Endothelial cell of umbilical vein (primary cell): ENCODE measurements around the gene ATP10A. TPM values are rescaled to one million over a fixed set of nuclear protein-coding genes. Genes with fewer than 3 reads are reported as not detected.

ENCODE experiments used
- BruUV-seq: library from RNA; stranded (reverse); fragments of 400-500 nt; replicated peaks from 2 replicates; lab custom pipeline; 2021; lab: Mats Ljungman, UMichigan
- CTCF ChIA-PET: fragments of 300-600, 350-600 bp; sonication (Branson Sonifier 250); formaldehyde crosslinking; loops from one replicate; lab custom pipeline; 2021; ENCODE audit warnings: antibody characterized with exemption, inconsistent platforms; lab: Charles Lee
- POLR2A ChIA-PET: fragments of 300-600, 350-600 bp; sonication (Branson Sonifier 250); formaldehyde crosslinking; loops from one replicate; lab custom pipeline; 2021; ENCODE audit warnings: antibody characterized with exemption, inconsistent platforms; lab: Charles Lee
- DNase-seq: peaks from one replicate; pipeline ENCODE4 v3.0.0-alpha.2; 2011; ENCODE audit warnings: low read depth, low spot score
- FAIRE-seq: peaks from 2 replicates; lab custom pipeline; 2011; peaks lifted over from hg19 to GRCh38; lab: Jason Lieb, UNC
- H2AFZ ChIP-seq: 2 replicates; pipeline ENCODE4 v1.6.0; 2012; ENCODE audit warnings: low read depth, low read length, control low read depth, inconsistent platforms
- H3K27ac ChIP-seq: 2 replicates; pipeline ENCODE4 v1.5.1; 2011; ENCODE audit warnings: low read depth, mild to moderate bottlenecking, control low read depth, low read length, moderate library complexity; ENCODE audit not compliant: insufficient read depth
- H3K27me3 ChIP-seq, 2 experiments: 2 replicates each; pipeline versions ENCODE4 v1.6.0 to v1.6.1; 2011; ENCODE audit warnings: low read length in 2 of 2, mixed read lengths in 1 of 2; ENCODE audit not compliant: control insufficient read depth in 2 of 2, insufficient read depth in 2 of 2
- H3K36me3 ChIP-seq, 2 experiments: 2 replicates in 1 of 2; 3 replicates in 1 of 2; pipeline ENCODE4 v1.5.1; 2011; ENCODE audit warnings: low read length in 2 of 2, mild to moderate bottlenecking in 1 of 2, moderate library complexity in 1 of 2; ENCODE audit not compliant: control insufficient read depth in 2 of 2, insufficient read depth in 2 of 2; ENCODE audit errors: extremely low read depth in 1 of 2
- H3K4me1 ChIP-seq: 3 replicates; pipeline ENCODE4 v1.5.1; 2011; ENCODE audit warnings: mild to moderate bottlenecking, low read length; ENCODE audit not compliant: control insufficient read depth, insufficient read depth; ENCODE audit errors: extremely low read depth
- H3K4me2 ChIP-seq: 2 replicates; pipeline ENCODE4 v1.6.1; 2011; ENCODE audit warnings: low read length, control low read depth, mixed read lengths; ENCODE audit not compliant: insufficient read depth
- H3K4me3 ChIP-seq, 3 experiments: fragments of 200-600 bp in 1 of 3; sonication (generic), shearing (Covaris generic) in 1 of 3; replicated peaks in 1 of 3; 2 replicates each; pipeline ENCODE4 v1.5.1; 2011 to 2016; ENCODE audit warnings: control low read depth in 3 of 3, low read length in 3 of 3, mild to moderate bottlenecking in 2 of 3, inconsistent platforms in 1 of 3, low read depth in 1 of 3, moderate library complexity in 1 of 3; ENCODE audit not compliant: insufficient read depth in 1 of 3
- H3K79me2 ChIP-seq: 2 replicates; pipeline ENCODE4 v1.6.0; 2012; ENCODE audit warnings: low read length, inconsistent platforms; ENCODE audit not compliant: control insufficient read depth, insufficient read depth
- H3K9ac ChIP-seq: replicated peaks from 2 replicates; pipeline ENCODE3; 2011; ENCODE audit warnings: low read length, control low read depth; ENCODE audit not compliant: insufficient read depth; ENCODE audit errors: extremely low read depth
- H3K9me1 ChIP-seq: replicated peaks from 3 replicates; pipeline ENCODE4 v1.6.0; 2011; ENCODE audit warnings: mild to moderate bottlenecking, low read length; ENCODE audit not compliant: control insufficient read depth, insufficient read depth; ENCODE audit errors: extremely low read depth
- H3K9me3 ChIP-seq: replicated peaks from 2 replicates; pipeline ENCODE4 v1.5.1; 2012; ENCODE audit warnings: low read length, inconsistent platforms; ENCODE audit not compliant: control insufficient read depth, insufficient read depth
- H4K20me1 ChIP-seq: replicated peaks from 2 replicates; pipeline ENCODE3; 2011; ENCODE audit warnings: mild to moderate bottlenecking, low read length; ENCODE audit not compliant: control insufficient read depth, insufficient read depth; ENCODE audit errors: extremely low read depth
- EZH2 ChIP-seq: IDR thresholded peaks from 2 replicates; pipeline ENCODE4 v1.6.1; 2012; ENCODE audit warnings: borderline replicate concordance, low read depth, mild to moderate bottlenecking, moderate library complexity, low read length, inconsistent platforms; ENCODE audit not compliant: severe bottlenecking
- FOS ChIP-seq: IDR thresholded peaks from 2 replicates; pipeline ENCODE4 v1.6.1; 2011; ENCODE audit warnings: mild to moderate bottlenecking, low read length, moderate library complexity, borderline replicate concordance; ENCODE audit not compliant: insufficient read depth
- GATA2 ChIP-seq: IDR thresholded peaks from 2 replicates; pipeline ENCODE4 v1.7.0; 2011; ENCODE audit warnings: low read depth, mild to moderate bottlenecking, moderate library complexity, mixed read lengths, low read length; ENCODE audit not compliant: insufficient read length, insufficient read depth
- JUN ChIP-seq: IDR thresholded peaks from 2 replicates; pipeline ENCODE4 v1.6.1; 2011; ENCODE audit warnings: borderline replicate concordance, low read depth; ENCODE audit not compliant: insufficient read length, insufficient read depth
- MYC ChIP-seq: IDR thresholded peaks from one replicate; pipeline ENCODE4 v1.6.1; 2011; ENCODE audit warnings: mild to moderate bottlenecking, low read depth, low read length
- POLR2A ChIP-seq: IDR thresholded peaks from 2 replicates; pipeline ENCODE4 v1.6.1; 2012; ENCODE audit warnings: low read depth, mild to moderate bottlenecking, control low read depth, low read length
- POLR2AphosphoS5 ChIP-seq: IDR thresholded peaks from 2 replicates; pipeline ENCODE4 v1.6.1; 2012; ENCODE audit warnings: low read depth, mild to moderate bottlenecking, control low read depth, low read length, moderate library complexity; ENCODE audit not compliant: insufficient read depth
- dilution Hi-C: fragments of 300-500 bp; cut with MboI; formaldehyde crosslinking; loops from one replicate; pipeline ENCODE4 v1.15.0; 2019; ENCODE audit warnings: low sequenced_read_pairs; ENCODE audit not compliant: extremely low pct_ligation_motif_present
- intact Hi-C: fragments of 100-400 bp; cut with micrococcal nuclease; formaldehyde crosslinking; loops from one replicate; pipeline ENCODE4 v1.10.0; 2022
- polyA plus RNA-seq, 4 experiments: library from polyadenylated mRNA; depleted of rRNA in 3 of 4; stranded (reverse) in 3 of 4; unstranded in 1 of 4; fragments of >200 nt; gene quantifications; 2 replicates each; pipeline versions ENCODE4 v1.2.1 to v1.2.3, GENCODE V29; 2011 to 2012; ENCODE audit warnings: missing spikeins in 1 of 4
- total RNA-seq: library from RNA; stranded (reverse); gene quantifications from 2 replicates; pipeline ENCODE4 v1.2.3, GENCODE V29; 2021
- TF ChIP-seq, protein P1 (sequence below): IDR thresholded peaks from 2 replicates; pipeline ENCODE4 v1.6.1; 2011; ENCODE audit not compliant: insufficient read depth, insufficient read length
- TF ChIP-seq, protein P2 (sequence below), 2 donors: IDR thresholded peaks; 1 replicate in 1 of 2; 2 replicates in 1 of 2; pipeline ENCODE4 v1.5.1; 2011; ENCODE audit warnings: low read length in 2 of 2, mild to moderate bottlenecking in 2 of 2, moderate library complexity in 2 of 2, control low read depth in 1 of 2, inconsistent platforms in 1 of 2, low read depth in 1 of 2; ENCODE audit not compliant: insufficient read depth in 1 of 2; ENCODE audit errors: extremely low read depth in 1 of 2

Gene ATP10A
- total and polyA plus RNA-seq, 2 donors (not counting 3 experiments of a cell fraction or from before 2014, with no cell fraction given) = not detected

DNA sequence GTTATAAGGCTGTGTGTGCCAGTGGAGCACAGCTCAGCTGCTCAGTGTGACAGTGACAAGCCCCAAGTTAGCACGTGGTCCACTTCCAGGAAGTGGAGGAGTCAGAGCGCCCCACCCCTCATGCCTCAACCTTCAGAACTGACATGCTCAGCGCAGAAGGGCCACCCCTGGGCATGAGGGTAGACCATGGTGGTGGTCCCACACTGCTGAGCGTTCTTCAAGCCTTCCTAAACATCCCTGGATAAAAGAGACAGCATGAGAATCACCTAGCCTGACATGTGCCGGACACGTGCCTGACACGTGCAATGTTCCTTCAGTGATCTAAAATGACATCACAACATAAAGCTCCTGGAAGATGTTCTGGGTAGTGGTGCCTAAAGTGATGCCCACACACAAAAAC lies 16.8 kb downstream of the ATP10A start:
- no peak overlapping the region for H3K4me3 ChIP-seq
- DNase-seq = no peak
- ChIA-PET CTCF (no interaction called here), POLR2A (no interaction called here)
- H3K4me1 ChIP-seq = no peaks in the 10 kb centered on the region
- H3K36me3 ChIP-seq = no peaks in the 10 kb centered on the region
- no peak overlapping the region for H3K9ac ChIP-seq
- no peaks in the 10 kb centered on the region for H3K79me2 ChIP-seq
- no peaks in the 10 kb centered on the region for H3K9me1 ChIP-seq
- TF ChIP-seq POLR2AphosphoS5 (no peak), FOS (no peak), MYC (no peak)
- no peaks in the 10 kb centered on the region for H3K27me3 ChIP-seq
- intact Hi-C loops (no loop called here), dilution Hi-C loops (no loop called here)
- no peaks in the 10 kb centered on the region for H4K20me1 ChIP-seq
- H3K27ac ChIP-seq = no peak overlapping the region
- H3K9me3 ChIP-seq = no peaks in the 10 kb centered on the region
- no TSS peak for BruUV-seq
- no peak overlapping the region for H3K4me2 ChIP-seq
- H2AFZ ChIP-seq = no peak overlapping the region
- FAIRE-seq = no peak

GRCh38 chr15:25844981-25845680 lies 18.0 kb downstream of the ATP10A start:
- ChIA-PET CTCF (no interaction called here), POLR2A (no interaction called here)
- Histone ChIP-seq H2AFZ (no peak overlapping the region), H3K9ac (no peak overlapping the region), H3K27me3 (no peaks in the 10 kb centered on the region), H3K4me2 (no peak overlapping the region), H3K79me2 (no peaks in the 10 kb centered on the region), H4K20me1 (no peaks in the 10 kb centered on the region), H3K27ac (no peak overlapping the region), H3K4me3 (no peak overlapping the region), H3K9me1 (no peaks in the 10 kb centered on the region), H3K9me3 (no peaks in the 10 kb centered on the region), H3K4me1 (no peaks in the 10 kb centered on the region), H3K36me3 (no peaks in the 10 kb centered on the region)
- intact Hi-C loops (no loop called here), dilution Hi-C loops (no loop called here)
- no peak for DNase-seq
- no TSS peak for BruUV-seq
- no peak for FAIRE-seq
- no peak for TF ChIP-seq FOS
- TF ChIP-seq, protein P1, sequence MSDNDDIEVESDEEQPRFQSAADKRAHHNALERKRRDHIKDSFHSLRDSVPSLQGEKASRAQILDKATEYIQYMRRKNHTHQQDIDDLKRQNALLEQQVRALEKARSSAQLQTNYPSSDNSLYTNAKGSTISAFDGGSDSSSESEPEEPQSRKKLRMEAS = no peak
- TF ChIP-seq GATA2 = no peak
- TF ChIP-seq, protein P2, sequence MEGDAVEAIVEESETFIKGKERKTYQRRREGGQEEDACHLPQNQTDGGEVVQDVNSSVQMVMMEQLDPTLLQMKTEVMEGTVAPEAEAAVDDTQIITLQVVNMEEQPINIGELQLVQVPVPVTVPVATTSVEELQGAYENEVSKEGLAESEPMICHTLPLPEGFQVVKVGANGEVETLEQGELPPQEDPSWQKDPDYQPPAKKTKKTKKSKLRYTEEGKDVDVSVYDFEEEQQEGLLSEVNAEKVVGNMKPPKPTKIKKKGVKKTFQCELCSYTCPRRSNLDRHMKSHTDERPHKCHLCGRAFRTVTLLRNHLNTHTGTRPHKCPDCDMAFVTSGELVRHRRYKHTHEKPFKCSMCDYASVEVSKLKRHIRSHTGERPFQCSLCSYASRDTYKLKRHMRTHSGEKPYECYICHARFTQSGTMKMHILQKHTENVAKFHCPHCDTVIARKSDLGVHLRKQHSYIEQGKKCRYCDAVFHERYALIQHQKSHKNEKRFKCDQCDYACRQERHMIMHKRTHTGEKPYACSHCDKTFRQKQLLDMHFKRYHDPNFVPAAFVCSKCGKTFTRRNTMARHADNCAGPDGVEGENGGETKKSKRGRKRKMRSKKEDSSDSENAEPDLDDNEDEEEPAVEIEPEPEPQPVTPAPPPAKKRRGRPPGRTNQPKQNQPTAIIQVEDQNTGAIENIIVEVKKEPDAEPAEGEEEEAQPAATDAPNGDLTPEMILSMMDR (IDR thresholded peaks at IDR 0.05; ENCODE audit: extremely low read depth in 1 of 2, insufficient read depth in 1 of 2, low read depth in 1 of 2, low read length in 2 of 2) = no peak
- no peak for TF ChIP-seq POLR2A
- TF ChIP-seq EZH2 = no peak
- no peak for TF ChIP-seq JUN
- no peak for TF ChIP-seq MYC
- no peak for TF ChIP-seq POLR2AphosphoS5
